GM19023 (cell line): ENCODE data around the gene NFATC2.

ENCODE experiments used
- ATAC-seq: cut with Tn5 transposase; IDR thresholded peaks from one replicate; pipeline ENCODE4 v1.9.1; 2021; ENCODE audit warnings: mild to moderate bottlenecking, moderate library complexity; ENCODE audit not compliant: unreplicated experiment

The NFATC2 gene

DNA sequence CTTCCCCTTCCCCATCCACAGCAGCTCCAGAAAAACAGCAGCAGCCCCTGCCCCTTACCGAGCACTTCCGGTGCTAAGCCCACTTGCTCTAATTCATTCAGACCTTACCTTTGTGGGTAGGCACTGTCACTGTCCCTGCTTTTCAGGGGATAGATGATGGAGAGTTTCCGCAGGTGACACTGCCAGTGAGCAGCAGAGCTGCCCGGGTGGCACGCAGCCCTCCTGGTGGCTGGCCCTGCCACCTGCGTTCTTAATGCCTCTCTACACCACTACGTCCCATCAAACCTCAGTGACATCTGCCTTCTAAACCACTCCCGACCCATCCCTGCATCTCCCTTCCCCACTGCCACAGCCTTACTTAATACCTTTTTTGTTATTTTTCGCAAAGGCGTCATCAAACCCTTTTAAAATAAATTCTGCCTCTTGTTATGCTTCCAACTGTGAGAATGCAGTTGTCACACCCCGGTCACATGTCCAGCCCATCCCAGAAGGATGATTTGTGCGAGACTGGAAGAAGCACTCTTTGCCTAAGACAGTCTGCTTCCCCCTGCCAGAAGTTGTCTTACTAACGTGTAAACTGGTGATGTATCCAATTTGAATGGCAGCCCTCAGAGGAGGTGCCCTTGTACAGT, 89.7 kb downstream of the NFATC2 start:
- ATAC-seq: no peak

DNA sequence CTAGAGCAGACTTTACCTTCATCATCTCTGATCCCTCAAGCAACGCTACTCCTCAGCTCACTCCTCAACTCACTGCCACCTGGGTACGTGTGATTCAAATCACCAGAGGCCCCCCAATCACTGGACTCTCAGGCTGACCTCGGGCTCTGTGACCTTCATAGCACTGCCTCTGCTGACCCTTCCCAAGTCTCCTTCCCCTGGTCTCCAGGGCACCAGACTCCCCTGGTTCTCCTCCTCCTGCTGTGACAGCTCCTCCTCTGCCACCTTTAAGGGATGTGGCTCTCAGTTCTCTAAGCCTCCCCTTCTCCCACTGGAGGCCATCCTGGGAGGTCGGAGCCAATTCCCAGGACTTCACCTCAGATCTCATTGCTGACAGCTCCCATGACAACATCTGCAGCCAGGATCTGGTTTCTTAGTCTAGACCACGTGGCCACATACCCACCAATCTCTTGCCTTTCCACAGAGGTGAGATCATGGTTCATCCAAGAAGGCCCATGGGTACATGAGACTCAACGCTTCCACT, 90.4 kb downstream of the NFATC2 start:
- no peak for ATAC-seq

DNA sequence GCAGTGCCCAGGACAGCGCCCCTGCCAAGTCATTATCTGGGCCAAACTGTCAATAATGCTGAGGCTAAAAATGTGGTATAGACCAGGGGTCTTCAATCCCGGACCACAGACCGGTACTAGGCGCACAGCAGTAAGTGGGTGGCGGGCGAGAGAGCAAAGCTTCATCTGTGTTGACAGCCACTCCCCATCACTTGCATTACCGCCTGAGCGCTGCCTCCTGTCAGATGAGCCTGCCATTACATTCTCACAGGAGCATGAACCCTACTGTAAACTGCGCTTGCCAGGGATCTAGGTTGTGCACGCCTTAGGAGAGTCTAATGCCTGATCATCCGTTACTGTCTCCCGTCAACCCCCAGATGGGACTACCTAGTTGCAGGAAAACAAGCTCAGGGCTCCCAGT, 91.0 kb downstream of the NFATC2 start:
- no peak for ATAC-seq

DNA sequence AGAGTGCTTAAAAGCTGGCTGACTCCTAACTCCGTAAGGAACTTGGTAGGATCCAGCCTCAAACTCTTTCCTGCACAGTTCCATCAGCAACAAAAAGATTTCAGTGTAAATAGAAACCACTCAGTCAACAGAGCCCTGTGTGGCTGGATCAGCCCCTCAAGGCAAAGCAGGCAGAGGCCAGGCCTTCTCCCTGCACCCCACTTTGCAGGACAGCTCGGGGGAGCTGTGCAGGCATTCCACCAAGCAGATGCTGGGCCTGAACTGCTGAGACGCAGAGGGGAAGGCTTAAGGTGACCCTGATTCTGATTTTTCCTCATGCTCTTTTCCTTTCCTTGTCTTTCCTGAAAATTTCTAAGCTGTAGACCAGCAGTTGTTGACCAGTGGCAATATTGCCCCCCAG, 91.5 kb downstream of the NFATC2 start:
- no peak for ATAC-seq

DNA sequence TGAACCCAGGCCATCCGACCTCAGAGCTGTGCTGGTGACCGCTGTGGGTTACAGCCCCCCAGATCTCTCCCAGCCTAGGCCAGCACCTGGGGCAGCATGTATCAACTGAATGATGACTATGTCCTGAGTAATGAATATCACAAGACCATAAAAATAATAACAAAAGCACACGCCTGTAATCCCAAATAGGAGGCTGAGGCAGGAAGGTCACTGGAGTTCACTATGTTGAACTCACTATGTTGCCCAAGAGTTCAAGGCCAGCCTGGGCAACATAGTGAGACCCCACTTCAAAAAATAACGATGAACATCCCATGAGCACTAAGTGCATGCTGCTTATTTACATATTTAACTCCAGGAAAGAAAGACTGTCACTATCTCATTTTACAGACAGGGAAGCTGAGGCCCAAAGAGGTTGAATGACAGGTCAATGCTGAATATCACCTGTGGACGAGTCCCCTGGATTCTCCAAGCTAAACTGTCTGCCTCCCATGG, 92.3 kb downstream of the NFATC2 start:
- no peak for ATAC-seq

DNA sequence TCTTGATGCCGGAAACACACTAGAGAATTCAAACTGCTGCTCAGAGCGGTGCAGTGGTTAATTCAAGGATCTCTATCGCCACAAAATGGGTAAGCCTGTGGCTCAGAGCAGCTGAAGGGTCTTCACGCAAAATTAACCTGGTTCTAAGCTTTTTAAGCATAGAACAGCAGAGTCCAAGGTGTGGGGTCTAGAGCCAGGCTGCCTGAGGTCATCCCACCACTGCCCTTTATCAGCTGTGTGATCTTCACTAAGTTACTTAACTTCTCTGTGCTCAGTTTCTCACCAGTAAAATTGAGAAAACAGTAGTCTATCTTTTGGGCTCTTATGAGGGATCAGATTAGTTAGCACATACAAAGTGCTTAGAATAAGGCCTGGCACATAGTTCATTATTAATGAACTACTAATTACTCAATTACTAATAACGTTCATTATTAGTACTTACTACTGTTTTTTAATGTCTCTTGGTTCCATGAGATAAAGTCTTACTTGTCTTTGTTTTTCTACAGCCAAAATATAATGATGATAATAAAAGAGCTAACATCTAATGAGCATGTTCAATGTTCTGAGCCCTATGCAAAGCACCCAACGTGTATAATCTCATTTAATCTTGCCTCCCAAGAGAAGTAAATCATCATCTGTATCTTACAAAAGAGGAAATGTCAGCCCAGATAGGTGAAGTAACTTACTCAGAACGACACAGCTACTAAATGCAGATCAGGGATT, 92.9 kb downstream of the NFATC2 start:
- no peak for ATAC-seq

DNA sequence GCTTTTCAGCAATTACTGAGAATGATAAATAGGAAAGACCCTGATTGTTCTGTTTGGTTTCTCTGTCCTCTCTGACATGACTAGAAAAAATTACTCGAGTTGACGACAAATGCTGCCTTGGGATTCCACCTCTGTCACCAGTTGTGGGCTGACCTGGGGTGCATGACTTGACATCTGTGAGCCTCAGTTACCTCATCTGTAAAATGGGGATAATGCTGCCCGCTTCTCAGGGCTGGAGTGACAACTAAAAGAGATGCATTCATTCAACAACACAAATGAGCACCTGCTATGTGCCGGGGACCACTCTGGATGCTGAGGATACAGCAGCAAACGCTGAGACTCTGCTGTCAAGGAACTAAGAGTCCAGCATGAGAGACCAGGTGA, 94.8 kb downstream of the NFATC2 start:
- ATAC-seq: no peak

DNA sequence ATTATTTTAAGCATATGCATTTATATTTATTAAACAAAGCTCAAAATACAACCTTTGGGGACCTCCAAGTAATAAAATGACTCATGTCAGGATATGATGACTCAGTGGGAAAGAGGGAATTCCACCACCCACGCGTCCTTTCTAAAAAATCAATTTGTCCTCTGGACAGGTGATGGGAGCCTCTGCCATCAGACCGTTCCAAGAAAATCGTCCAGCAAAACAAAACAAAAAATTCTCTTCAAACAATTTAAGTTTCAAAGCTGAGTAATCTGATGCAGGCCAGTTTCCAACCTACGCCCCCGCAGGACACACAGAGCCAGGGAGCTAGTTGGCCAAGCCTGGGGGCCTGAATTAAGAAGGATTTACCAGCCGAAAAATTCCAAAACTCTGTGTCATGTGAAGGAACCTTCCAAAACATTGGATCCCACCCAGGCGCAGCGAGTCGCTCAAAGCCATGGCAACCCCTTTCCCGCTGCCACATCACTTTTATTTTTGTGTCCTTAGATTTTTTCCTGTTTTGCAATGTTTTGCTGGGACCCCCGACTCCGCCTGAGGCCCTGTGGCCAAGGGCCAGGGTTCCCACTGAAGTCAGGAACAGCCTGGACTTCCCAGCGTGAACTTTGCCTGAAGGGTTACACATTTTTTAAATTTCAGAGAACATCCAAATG, 95.3 kb downstream of the NFATC2 start:
- ATAC-seq: no peak

DNA sequence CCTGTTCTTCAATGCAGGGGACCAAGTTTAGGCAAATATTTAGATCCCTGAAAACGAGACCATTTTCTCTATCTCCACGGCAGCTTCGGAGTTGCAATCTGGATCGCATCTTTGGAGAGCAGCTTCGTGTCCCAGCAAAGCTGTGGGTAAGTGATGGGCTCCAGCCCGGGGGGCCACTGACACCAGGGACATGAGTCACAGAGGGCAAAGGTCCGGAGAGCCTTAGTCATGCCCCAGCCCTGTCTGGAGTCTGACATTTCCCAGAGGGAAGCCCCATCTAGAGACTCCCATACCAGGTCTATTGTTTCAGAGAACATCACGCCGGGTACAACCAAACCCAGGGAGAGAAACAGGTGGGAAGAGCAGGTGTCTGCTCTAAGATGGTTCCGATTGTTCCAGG, 95.9 kb downstream of the NFATC2 start:
- no peak for ATAC-seq

DNA sequence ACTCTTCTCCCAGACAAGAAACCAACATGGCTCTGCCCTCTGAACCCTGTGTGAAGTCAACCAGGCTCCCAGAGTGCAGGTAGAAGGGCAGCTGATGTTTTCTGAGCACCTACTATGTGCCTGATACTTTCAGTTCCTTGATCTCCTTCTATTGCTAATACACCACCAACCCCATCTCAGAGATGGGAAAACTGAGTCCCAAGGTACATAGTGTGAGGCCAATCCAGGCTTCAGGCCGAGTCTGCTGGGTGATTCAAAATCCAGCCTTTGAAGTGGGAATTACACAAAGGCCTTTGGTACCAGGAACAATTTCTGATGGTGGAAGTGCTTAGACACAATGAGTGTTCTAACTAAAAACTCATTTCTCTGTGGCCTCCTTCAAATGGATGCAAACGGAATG, 96.3 kb downstream of the NFATC2 start:
- no peak for ATAC-seq

DNA sequence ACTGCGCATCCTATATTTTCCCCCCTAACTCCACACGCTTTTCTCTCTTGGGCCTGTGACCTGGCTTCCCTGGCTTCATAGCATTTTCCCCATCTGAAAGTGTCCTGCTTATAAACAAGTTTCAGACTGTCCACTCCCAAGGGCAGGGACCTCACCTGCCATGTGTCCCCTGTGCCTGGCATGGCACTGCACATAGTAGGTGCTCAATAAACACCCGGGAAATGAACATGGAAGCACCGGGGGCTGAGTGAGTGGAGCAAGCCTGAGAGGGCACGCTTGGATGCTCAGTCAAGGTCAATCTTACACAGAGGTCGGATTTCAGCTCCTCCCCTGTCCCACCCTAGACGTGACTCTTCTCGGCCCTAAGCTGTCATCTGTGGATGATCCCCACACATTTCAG, 96.9 kb downstream of the NFATC2 start:
- no peak for ATAC-seq

DNA sequence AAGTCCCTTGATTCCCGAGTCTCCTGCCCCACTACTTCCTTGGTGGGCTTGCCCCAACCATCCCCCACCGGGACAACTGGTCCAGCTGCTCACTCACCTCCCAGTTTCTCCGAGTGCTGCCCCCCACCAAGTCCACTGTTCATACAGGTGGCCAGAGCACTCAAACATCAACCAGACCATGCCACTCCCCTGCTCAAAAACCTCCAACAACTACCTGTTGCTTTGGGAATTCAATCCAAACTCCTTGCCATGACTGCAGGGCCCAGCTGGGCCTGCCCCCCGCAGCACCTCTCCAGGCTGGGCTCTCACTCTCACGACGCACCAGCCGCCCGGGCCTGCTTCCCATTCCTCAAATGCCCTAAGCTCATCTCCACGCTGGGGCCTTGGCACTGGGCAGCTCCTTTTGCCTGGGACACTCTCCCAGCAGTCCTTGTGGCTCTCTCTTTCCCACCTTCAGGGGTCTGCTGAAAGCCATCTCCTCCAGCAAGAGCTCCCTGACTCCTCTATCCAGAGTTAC, 97.5 kb downstream of the NFATC2 start:
- no peak for ATAC-seq

DNA sequence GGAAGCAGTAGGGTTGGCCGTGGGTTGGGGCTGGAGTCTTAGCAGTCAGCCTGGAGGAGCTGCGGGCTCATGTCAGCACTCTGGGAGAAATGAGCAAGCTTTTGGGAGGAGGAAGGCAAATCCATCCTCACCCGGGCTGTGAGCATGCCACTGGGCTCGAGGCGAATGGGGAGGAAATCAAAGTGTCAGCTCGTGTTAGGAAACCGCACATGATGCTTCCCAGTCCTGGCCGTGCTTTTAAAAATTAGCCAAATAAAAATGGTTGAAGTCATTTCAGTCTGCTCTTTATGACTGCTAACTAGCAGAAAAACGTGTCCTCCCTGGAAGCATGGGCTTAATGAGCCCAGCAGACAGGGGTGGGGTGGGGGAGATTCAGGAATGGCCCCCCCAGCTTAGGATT, 98.1 kb downstream of the NFATC2 start:
- ATAC-seq: no peak

DNA sequence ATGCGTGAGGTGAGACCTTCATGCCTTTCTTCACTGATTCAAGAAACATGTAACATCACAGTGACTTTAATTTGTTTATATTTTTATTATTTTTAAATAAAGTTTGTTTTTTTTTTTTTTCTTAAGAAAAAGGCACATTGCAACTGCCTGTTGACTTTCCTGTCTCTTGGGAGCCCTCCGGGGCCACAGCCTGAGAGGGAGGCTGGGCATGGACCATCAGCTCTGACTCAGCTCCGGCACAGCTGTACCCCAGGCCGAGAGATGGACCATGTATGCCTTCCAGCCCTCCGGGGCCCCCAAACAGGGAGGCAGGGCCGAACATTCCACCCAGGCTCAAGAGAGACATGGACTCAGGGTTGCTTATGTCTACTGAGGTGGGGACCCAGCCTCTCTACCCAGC, 99.9 kb downstream of the NFATC2 start:
- no peak for ATAC-seq

DNA sequence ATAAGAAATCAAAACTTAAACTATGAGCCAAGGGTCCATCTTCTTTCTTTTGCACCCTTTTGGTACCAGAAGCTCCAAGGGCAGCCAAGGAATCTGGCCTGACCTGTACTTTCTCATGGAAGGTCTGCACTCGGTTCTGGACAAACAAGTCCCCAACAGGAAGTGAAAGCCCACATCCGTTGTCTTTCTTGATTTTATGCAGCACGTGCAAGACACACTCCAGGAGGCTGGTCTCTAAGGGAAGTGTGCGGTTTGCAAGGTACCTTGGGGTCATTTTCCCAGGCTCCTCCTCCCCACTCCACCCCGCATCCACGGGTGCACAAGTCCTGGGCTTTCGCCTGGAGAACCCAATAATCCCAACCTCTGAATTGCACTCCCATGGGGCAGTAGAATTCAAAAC, 101.9 kb downstream of the NFATC2 start:
- ATAC-seq: no peak

DNA sequence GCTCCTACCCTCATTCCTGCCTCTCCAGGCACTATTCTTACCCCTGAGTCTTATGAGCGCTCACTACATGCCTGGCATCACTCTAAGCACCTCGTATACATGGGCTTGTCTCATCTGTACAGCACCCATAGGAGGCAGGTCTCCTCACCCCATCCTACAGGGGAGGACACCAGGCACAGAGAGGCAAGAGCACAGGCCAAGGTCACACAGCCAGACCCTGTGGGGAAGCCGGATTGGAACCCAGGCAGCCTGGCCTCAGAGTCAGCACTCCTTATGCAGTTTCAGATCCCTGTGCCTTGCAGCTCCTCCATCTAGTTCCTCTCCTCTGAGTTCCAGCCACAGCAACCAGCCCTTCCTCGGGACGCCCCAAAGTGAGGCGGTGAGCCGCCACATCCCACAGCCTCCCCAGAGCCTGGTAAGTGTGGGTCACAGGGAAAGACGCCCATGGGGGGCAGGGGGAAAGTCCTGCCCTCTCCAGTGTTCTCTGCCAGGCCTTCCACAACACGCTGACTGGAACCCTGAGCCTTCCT, 103.3 kb downstream of the NFATC2 start:
- ATAC-seq: no peak

DNA sequence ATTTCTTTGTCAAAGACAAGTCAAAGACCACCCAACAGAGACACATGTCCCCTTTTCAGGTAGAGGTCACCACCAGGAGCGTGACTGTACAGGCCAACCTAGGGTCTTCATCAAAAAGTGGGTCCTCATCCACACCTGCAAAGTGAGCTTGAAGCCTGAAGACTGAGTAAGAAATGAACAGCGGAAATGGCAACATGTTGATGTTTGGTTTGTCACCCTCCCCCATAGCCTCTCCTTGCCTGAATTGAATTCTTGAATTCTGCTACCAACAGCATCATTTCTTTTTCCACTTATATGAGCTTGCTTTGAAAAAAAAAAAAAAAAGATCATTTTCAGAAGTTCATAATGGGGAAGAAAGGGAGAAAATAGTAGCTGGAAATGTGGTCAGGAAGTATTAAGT, 104.4 kb downstream of the NFATC2 start:
- ATAC-seq: no peak

DNA sequence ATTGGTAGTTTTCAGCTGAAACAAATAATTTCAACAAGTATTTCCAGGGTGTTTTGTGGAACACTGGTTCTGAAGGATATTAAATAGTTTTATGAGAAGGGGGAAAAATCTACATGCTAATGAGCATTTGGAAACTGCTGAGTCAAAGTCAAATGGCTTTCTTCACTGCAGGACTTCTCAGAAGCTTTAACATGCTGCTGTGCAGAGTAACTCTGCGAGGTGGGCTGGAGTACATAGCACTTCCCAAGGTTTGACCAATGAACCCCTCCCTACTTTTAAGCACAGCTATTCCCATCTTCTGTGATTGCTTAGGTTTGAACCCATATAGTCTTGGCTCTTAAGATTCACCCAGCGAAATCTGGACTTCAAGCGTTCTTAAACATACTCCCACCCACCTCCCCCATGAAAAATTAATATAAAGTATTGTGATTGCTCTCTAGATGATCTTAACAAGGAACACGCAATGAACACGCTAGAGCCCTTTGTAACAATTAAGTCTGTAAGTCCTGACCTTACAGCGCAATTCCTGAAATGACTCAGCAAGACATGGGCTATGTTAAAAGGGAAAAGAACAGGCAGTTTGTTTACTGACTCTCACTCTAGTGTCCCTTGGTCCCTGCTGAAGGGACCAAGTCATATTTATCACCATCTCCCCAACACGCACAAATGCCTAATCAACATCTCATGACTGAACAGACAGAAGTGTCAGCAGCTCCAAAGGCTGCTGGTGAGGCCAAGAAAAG, 105.2 kb downstream of the NFATC2 start:
- no peak for ATAC-seq

DNA sequence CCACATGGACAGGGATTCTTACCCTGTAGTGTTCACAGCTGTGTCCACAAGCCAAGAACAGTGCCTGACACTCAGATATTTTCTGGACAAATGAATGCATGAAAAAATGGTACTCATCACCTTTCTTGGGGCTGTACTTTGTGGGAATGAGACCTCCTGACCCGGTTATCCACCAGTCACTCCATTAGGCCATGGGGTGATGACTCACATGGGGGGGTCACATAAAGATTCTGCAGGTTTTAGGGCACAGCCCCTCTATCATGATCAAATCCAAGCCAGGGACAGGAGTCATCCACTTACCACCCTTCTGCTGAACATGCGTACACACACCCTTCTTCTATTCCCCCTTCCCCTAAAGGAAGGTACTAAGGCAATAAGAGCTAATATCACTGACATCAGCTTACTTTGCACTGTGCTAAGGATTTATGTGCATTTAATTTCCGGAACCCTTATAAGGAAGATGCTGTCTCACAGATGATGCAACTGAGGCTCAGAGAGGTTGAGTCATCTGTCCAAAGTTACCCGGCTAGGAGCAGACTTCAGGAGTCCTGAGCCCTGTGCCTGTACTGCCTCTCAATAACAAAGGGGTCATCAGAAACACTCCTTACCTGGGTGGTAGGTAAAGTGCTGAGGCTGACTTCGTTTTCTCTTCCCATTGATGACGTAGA, 107.8 kb downstream of the NFATC2 start:
- no peak for ATAC-seq

DNA sequence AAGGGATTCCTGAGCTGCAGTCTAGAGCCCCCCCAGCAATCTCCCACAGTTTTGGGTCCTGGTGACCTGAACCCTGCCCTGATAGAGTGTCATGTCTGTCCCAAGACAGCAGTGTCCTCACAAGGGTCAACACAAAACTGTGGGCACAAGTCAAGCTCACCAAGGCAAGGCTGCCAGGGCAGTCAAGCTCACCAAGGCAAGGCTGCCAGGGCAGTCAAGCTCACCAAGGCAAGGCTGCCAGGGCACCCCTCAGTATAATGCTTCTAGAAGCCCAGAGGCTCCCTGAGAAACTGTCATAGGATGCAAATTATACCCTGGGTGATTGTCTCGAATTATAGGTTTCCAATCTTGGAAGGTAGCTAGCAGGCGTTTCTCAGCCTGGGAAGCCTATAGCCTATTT, 108.5 kb downstream of the NFATC2 start:
- no peak for ATAC-seq
